Measurements from ENCODE around the gene PLEKHF1. TPM values are rescaled to one million over a fixed set of nuclear protein-coding genes. Genes with fewer than 3 reads are reported as not detected.
"Not testable (repeated sequence)": the region's sequence is repeated elsewhere in the genome, so short reads cannot be mapped to it uniquely, and the experiment has no call there.

PLEKHF1 gene
- 43.6 TPM for total RNA-seq
- long read RNA-seq, transcript PLEKHF1-204 (2 exons, 1,357 nt), result minor isoform, 20 of 87 reads
- long read RNA-seq, transcript PLEKHF1-201 (2 exons, 2,084 nt), result major isoform, 50 of 87 reads
- long read RNA-seq, partial matches to known transcripts, result 11 of 87 reads
- long read RNA-seq, other reads (novel, unspliced or antisense), result 3 of 87 reads

DNA sequence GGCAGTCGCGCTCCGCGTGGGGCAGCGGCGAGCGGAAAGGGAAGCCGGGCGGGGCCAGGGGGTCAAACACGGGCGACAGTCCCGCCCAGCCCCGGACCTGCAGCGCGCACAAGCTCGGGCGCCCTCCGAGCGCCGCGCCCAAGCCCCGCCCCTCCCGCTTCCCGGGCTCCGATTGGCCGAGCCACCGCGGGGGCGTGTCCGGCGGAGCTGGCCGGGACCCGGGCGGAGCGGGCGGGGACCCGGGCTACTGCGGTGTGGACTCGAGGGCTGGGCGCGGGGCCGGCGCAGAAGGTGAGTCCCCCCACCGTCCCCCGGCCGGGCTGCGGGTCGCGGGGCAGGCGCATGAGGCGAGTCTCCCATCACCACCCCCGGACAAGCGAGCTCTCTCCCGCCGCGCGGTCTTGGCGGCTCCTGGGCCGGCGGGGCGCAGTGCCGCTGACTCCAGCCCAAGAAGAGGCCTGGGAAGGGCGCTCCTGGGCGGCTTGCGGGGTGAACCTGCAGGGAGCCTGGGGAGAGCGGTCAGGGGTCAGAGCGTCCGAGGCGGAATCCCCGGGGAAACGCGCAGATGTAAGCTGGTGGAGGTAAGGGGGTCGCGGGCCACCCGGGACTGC is at the start of gene PLEKHF1:
TSS of gene PLEKHF1 (plus strand) at position 247 of the 611 bp plus-strand sequence. CDS start 8,379 bp downstream, outside the sequence.
- ATAC-seq, result peak; percentile 86
- intact Hi-C loops (cut with DNase I), result loop anchor here (2.0 to 10.0 kb wide), 4 partner anchors 17 to 451 kb away; partner anchors contain the start of genes C19orf12, POP4 and UQCRFS1
- DNase-seq (ENCODE audit: missing footprints), result peak; percentile 94

- intact Hi-C loops (cut with DNase I), result no loop called here
- no peak for DNase-seq (ENCODE audit: missing footprints)
- no peak for ATAC-seq
Measured at GRCh38 chr19:29615891-29616425, 49.3 kb upstream of the PLEKHF1 start.

DNA sequence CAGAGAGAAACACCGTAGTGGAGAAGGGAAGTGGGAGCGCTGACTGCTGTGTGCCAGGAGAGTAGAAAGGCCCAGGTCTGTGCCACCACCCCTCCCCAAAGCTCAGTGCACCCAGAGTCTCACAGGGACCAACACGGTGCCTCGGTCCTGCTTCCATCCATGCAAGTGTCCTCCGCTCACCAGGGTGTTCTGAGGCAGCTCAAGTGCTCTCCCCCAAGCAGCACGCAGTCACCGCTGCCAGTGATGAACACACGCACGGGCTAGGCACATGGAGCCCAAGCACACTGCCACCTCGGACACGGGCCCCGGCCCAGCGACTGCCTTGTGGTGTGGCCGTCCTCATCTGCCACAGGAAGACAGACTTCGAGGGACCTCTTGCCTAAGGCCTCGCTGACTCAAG is 48.7 kb upstream of the PLEKHF1 start:
- no peak for ATAC-seq
- intact Hi-C loops (cut with DNase I), result no loop called here
- no peak for DNase-seq (ENCODE audit: missing footprints)

- no peak for ATAC-seq
- intact Hi-C loops (cut with DNase I), result no loop called here
- no peak for DNase-seq (ENCODE audit: missing footprints)
Measured at GRCh38 chr19:29617366-29618266, 47.6 kb upstream of the PLEKHF1 start.

DNA sequence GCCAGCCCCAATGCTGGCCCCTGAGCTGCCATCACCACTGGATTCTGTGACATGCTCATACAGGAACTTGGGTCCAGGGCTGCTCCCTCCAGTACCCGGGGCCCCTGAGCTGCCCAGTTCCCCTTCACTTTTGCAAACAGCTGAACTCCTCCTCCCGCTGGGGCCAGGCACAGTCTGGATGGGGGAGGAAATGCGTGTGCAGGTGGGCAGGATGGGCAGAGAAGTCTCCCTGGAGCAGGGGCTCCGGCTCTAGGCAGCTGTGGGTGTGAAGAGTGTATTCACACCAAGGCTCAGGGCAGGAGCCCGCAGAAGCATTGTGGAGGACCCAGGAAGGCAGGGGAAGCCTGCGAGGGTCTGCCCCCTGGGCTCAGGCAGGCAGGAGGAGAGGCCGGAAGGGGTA is 46.8 kb upstream of the PLEKHF1 start:
- DNase-seq (ENCODE audit: missing footprints), result no peak
- intact Hi-C loops (cut with DNase I), result no loop called here
- no peak for ATAC-seq

GRCh38 chr19:29618871-29619270 is 46.4 kb upstream of the PLEKHF1 start:
- ATAC-seq (no peak), DNase-seq (ENCODE audit: missing footprints) (no peak)
- intact Hi-C loops (cut with DNase I), result no loop called here

DNA sequence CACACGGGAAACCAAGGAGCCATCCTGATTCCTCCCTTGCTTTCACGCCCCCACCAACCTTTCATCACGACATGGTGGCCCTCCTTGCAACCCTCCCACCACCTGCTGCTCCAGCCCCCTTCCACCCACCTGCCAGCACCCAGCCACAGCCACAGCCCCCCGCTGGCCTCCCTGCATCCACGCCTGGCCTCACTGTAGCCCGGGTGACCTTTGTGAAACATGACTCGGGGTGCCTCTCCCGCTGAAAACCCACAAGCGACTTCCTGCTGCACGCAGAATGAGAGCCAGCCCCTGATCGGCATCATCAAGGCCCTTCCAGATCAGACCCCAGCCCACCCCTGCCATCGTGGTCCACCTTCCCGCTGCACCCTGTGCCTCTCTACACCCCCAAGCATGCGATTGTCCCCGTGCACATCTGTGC is 44.3 kb upstream of the PLEKHF1 start:
- DNase-seq (ENCODE audit: missing footprints) (no peak), ATAC-seq (no peak)
- intact Hi-C loops (cut with DNase I), result no loop called here

DNA sequence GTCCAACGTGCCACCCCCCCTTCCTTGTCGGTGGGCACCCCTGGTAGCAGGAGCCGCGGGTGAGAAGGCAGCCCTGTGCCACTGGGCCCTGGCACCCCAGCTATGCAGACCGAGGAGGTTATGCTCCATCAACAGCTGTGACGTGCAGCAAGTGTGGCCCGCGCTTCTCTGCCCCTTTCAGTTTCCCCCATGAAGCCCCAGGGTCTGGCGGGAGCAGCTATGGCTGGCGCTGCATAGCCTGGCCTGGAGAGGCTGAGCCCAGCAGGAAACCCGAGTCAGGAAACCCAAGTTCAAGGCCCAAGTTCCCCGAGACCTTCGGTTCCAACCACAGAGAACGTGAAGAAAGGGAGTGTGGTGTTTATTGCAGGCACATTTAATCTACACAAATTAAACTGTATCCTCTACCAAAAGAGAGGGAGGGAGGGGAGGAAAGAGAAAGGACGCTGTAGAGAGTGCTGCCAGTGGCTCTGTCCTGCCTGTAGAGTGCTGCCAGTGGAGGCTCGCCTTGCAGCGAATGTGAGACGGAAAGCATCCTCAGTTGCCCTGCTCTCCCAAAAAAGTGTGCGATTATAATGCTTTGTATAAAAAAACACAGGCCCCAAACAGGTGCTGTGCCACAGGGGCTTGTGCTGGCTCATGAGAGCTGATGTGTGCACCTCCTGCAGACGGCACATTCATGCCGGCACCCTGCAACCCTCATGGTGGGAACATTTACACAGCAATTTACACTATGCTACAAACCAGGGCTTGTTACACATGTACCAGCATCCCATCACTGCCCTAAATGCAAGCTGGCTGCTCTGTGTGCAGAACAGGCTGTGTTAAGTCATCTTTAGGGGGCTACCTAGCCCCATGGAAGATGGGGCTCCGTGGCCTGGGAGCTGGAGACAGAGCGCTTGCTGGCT is 42.8 kb upstream of the PLEKHF1 start:
- ATAC-seq (no peak), DNase-seq (ENCODE audit: missing footprints) (no peak)
- intact Hi-C loops (cut with DNase I), result no loop called here

DNA sequence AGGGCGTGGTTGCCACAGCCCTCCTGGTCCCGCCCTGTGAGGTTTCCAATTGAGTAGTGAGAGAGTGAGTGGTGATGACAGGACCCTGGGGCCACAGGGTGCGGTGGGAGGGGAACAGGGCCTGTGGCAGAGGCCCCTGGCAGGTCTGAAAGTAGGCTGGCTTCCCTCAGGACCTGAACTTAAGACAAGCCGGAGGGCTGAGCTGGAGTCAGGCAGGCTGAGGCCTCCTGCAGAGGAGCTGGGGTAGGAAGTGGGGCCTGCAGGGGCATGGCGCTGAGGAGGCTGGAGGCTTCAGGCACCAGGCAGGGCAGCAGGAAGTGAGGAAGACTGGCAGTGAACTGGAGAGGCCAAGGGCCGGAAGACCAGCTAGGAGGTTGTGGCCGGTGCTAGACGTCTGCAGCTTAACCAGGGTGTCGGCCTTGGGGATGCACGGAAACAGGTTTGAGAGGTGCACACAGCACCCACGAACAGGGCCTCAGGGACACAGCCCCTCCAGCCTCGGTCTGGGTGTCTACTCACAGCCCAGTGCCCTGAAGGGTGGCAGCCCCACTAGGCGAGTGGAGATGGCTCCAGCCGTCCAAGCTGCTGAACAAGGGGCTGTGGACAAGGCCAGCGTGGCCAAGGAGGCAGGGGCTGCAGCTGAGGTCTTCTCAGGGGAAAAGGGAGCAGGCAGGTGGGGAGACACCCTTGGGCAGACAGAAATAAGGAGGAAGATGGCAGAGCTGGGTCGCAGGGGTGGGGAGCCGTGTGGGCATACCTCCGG is 41.4 kb upstream of the PLEKHF1 start:
- ATAC-seq (no peak), DNase-seq (ENCODE audit: missing footprints) (no peak)
- intact Hi-C loops (cut with DNase I), result no loop called here

GRCh38 chr19:29624489-29625185 is 40.6 kb upstream of the PLEKHF1 start:
- no peak for ATAC-seq
- intact Hi-C loops (cut with DNase I), result no loop called here
- DNase-seq (ENCODE audit: missing footprints), result no peak

DNA sequence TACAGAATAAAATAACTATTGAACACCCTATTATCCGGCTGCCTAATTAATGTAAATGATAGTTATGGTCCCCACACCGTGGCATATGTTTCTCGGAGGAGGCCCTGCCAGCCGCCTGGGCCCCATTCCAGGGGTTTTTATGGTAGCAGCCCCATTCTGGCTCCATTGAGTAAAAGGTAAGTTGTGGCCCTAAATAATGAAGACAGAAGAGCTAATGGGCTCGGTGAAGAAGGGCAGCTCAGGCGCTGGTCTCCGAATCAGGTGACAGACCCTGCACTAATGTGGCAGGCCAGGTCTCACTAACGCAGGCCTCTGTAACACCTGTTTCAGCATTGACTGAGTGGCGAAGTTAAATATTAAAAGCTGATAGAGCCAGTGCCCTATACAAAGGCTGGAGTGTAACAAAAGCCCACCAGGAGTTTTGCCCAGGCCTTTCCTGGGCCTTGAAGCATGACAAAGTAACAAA is 40.0 kb upstream of the PLEKHF1 start:
- intact Hi-C loops (cut with DNase I), result no loop called here

GRCh38 chr19:29626386-29626785 is 38.9 kb upstream of the PLEKHF1 start:
- no peak for ATAC-seq
- intact Hi-C loops (cut with DNase I), result no loop called here
- no peak for DNase-seq (ENCODE audit: missing footprints)

More for the DNA sequence above, 40.0 kb upstream of the PLEKHF1 start:
- no peak for ATAC-seq
- DNase-seq (ENCODE audit: missing footprints), result no peak

DNA sequence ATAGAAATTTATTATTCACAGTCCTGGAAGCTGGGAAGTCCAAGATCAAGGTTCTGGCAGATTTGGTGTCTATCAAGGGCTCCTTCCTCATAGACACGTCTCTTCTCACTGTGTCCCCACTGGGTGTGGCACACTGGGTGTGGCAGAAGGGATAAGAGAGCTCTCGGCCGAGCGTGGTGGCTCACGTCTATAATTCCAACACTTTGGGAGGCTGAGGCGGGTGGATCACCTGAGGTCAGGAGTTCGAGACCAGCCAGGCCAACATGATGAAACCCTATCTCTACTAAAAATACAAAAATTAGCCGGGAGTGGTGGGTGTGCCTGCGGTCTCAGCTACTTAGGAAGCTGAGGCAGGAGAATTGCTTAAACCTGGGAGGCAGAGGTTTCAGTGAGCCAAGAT is 38.4 kb upstream of the PLEKHF1 start:
- intact Hi-C loops (cut with DNase I); ATAC-seq; DNase-seq (ENCODE audit: missing footprints): not testable (repeated sequence)

DNA sequence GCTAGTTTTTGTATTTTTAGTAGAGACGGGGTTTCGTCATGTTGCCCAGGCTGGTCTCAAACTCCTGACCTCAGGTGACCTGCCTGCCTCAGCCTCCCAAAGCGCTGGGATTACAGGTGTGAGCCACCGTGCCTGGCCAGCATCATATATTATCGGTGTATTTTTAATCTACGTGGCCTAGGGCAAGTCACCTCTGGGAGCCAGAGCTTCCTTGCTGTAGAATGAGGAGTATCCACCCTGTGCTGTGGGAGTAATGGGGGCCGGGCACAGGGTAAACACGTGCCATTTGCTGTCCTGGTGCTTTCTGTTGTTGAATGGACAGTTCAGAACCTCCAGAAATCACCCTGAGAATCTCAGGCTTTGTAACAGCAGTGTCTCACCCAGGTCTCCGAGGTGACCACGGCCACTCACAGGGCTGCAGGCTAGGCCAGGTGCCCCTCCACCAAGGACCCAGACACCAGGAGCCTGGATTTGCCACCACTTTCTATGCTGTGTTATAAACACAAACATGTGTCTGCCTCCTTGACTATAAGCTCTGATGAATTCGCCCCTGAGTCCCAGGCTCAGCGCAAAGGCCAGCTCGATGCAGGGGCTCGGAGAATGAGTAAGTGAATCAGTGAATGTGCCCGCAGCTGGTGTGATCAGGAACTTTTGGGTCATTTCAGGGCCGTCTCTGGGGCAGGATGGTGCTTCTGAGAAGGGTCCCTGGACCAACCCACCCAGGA is 36.4 kb upstream of the PLEKHF1 start:
- DNase-seq (ENCODE audit: missing footprints) (no peak), ATAC-seq (no peak)
- intact Hi-C loops (cut with DNase I), result no loop called here

DNA sequence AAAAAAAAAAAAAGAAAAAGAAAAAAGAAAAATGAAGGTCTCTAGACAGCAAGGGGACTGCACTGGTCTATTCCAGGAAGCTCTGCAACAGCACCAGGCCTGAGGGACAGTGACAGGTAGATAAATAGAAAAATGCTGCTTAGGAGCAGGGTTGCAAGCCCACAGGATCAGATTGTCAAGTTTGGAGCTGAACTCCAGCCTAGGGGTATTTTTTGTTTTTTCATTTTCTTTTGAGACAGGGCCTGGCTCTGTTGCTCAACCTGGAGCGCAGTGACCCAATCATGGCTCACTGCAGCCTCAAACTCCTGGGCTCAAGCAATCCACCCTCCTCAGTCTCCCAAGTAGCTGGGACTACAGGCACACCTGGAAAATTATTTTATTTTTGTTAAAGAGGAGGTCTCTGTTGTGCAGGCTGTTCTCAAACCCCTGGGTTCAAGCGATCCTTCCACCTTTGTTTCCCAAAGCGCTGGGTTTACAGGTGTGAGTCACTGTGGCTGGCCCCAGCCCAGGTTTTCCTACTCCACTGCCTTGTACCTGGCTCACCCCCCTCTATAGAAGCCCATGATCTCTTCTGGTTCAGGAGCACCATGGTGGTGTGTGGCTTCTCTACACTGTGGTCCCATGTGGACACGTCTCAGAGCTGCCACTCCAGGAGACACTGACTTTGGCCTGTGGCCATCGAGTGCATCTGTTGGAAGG is 35.3 kb upstream of the PLEKHF1 start:
- intact Hi-C loops (cut with DNase I), result no loop called here
- ATAC-seq (no peak), DNase-seq (ENCODE audit: missing footprints) (no peak)

GRCh38 chr19:29630655-29631054 is 34.6 kb upstream of the PLEKHF1 start:
- no peak for ATAC-seq
- intact Hi-C loops (cut with DNase I), result no loop called here

More at GRCh38 chr19:29630655-29631054, 34.6 kb upstream of the PLEKHF1 start:
- no peak for DNase-seq (ENCODE audit: missing footprints)
